OCI-LY7 (cell line): ENCODE results near the gene MYO16. TPM values are rescaled to one million over a fixed set of nuclear protein-coding genes. Genes with fewer than 3 reads are reported as not detected.

Experiments
- BruUV-seq: library from RNA; stranded (reverse); fragments of 400-500 nt; replicated peaks from 2 replicates; lab custom pipeline; 2021; lab: Mats Ljungman, UMichigan
- CTCF ChIA-PET: fragments of 300-600 bp; sonication (Branson Sonifier 250); formaldehyde crosslinking; loops from one replicate; lab custom pipeline; 2022; ENCODE audit warnings: antibody characterized with exemption; ENCODE audit not compliant: unreplicated experiment; lab: Charles Lee
- POLR2A ChIA-PET: fragments of 300-600 bp; sonication (Branson Sonifier 250); formaldehyde crosslinking; loops from one replicate; lab custom pipeline; 2022; ENCODE audit warnings: antibody characterized with exemption; lab: Charles Lee
- DNase-seq: peaks from one replicate; pipeline ENCODE4 v3.0.0-alpha.2; 2015; ENCODE audit warnings: low spot score
- H2AFZ ChIP-seq: fragments of 200-600 bp; sonication (generic), shearing (Covaris generic); 2 replicates; pipeline ENCODE4 v1.6.1; 2014; ENCODE audit warnings: mild to moderate bottlenecking, antibody characterized with exemption, low read length, moderate library complexity
- H3K27ac ChIP-seq: fragments of 200-600 bp; sonication (generic); 2 replicates; pipeline ENCODE4 v1.5.1; 2014; ENCODE audit warnings: mixed run types, low read depth, mild to moderate bottlenecking, moderate library complexity, low read length, inconsistent platforms; ENCODE audit not compliant: poor library complexity, severe bottlenecking
- H3K36me3 ChIP-seq: fragments of 200-600 bp; sonication (generic); 2 replicates; pipeline ENCODE4 v1.6.1; 2014; ENCODE audit warnings: mild to moderate bottlenecking, antibody characterized with exemption, low read length, moderate library complexity, mixed read lengths; ENCODE audit not compliant: insufficient read depth
- H3K4me1 ChIP-seq: fragments of 200-600 bp; sonication (generic); 2 replicates; pipeline ENCODE4 v1.5.1; 2014; ENCODE audit warnings: mild to moderate bottlenecking, low read length; ENCODE audit not compliant: insufficient read depth, poor library complexity, severe bottlenecking
- H3K4me2 ChIP-seq: fragments of 200-600 bp; sonication (generic); 2 replicates; pipeline ENCODE4 v1.6.1; 2014; ENCODE audit warnings: mild to moderate bottlenecking, low read length
- H3K4me3 ChIP-seq: fragments of 200-600 bp; sonication (generic); 2 replicates; pipeline ENCODE4 v1.5.1; 2014; ENCODE audit warnings: mild to moderate bottlenecking, low read depth, low read length; ENCODE audit not compliant: poor library complexity, severe bottlenecking
- H3K79me2 ChIP-seq: fragments of 200-600 bp; sonication (generic); 2 replicates; pipeline ENCODE4 v1.6.1; 2016; ENCODE audit warnings: low read depth, mild to moderate bottlenecking, low read length, moderate library complexity, mixed read lengths; ENCODE audit not compliant: insufficient read depth
- H3K9me2 ChIP-seq: fragments of 200-600 bp; sonication (generic); 2 replicates; pipeline ENCODE4 v1.6.1; 2016; ENCODE audit warnings: mild to moderate bottlenecking, low read length, mixed read lengths; ENCODE audit not compliant: insufficient read depth
- H3K9me3 ChIP-seq: fragments of 200-600 bp; sonication (generic); 2 replicates; pipeline ENCODE4 v1.6.1; 2014; ENCODE audit warnings: mild to moderate bottlenecking, mixed run types, low read length, mixed read lengths
- H4K20me1 ChIP-seq: fragments of 200-600 bp; sonication (generic); 2 replicates; pipeline ENCODE4 v1.6.1; 2014; ENCODE audit warnings: mild to moderate bottlenecking, antibody characterized with exemption, low read length, moderate library complexity, mixed read lengths; ENCODE audit not compliant: insufficient read depth
- CTCF ChIP-seq: fragments of 200-600 bp; sonication (generic); conservative IDR thresholded peaks from 2 replicates; pipeline ENCODE4 v1.5.1; 2014; ENCODE audit warnings: mild to moderate bottlenecking, antibody characterized with exemption, low read length, moderate library complexity, mixed read lengths
- EZH2phosphoT487 ChIP-seq: fragments of 200-600 bp; sonication (generic); IDR thresholded peaks from 2 replicates; pipeline ENCODE4 v1.6.1; 2018; ENCODE audit warnings: low read depth, borderline replicate concordance, mild to moderate bottlenecking, mixed run types, antibody characterized with exemption, low read length, moderate library complexity, mixed read lengths
- intact Hi-C: fragments of 100-400 bp; cut with micrococcal nuclease; formaldehyde crosslinking; loops from one replicate; pipeline ENCODE4 v1.10.0; 2022; ENCODE audit not compliant: unreplicated experiment
- total RNA-seq, 2 experiments: library from RNA; depleted of rRNA in 1 of 2; stranded (reverse); fragments of >200 nt in 1 of 2; shearing (Covaris generic) in 1 of 2; gene quantifications; 2 replicates each; pipeline ENCODE4 v1.2.3, GENCODE V29; 2014 to 2022

The MYO16 gene
- total RNA-seq, 2 experiments from 2014 or later, result 0.06 TPM; not detected in 1

DNA sequence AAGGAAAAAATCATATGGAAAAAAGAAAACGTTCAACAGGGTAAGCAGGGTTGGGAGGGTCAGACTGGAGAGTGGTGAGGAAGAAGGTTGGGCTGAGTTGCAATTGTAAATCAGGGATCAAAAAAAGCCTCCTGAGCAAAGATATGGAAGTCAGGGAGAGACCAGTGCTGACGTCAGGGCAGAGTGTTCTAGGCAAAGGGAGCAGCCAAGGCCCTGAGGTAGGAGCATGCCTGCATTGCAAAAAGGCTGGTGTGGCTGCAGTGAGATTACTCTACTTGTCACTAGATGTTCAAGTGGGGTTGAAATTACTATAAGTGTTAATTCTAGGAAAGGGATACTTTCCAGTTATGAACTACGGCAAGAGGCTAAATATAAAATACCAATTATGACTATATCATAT, 562.0 kb downstream of the MYO16 start:
- Histone ChIP-seq H3K4me3 (no peak overlapping the region), H3K27ac (no peak overlapping the region), H3K4me1 (no peaks in the 10 kb centered on the region), H3K4me2 (no peak overlapping the region), H2AFZ (no peak overlapping the region), H3K9me2 (no peaks in the 10 kb centered on the region), H3K9me3 (no peaks in the 10 kb centered on the region), H3K79me2 (no peaks in the 10 kb centered on the region), H3K36me3 (no peaks in the 10 kb centered on the region), H4K20me1 (no peaks in the 10 kb centered on the region)
- BruUV-seq, result no TSS peak
- intact Hi-C loops, result no loop called here
- ChIA-PET CTCF (no interaction called here), POLR2A (no interaction called here)
- TF ChIP-seq EZH2phosphoT487 (no peak), CTCF (no peak)
- no peak for DNase-seq

DNA sequence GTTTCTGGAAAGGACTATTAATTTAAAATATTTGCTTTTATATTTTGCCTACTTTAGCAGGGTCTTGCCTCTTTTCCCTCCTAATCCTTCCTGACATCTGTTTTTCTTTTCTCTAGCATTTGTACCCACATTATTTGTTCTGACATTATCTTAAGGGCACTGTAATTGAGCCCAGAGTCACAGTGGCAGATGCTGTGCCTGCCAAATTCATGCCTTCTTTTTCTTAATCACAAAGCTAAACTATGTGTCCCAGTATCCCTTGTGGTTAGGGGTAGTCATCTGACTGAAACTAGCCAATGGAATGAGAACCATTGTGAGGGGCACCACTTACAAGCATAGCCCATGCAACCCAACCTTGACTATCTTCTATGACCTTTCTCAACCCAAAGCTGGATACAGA, 562.9 kb downstream of the MYO16 start:
- no TSS peak for BruUV-seq
- Histone ChIP-seq H3K36me3 (no peaks in the 10 kb centered on the region), H2AFZ (no peak overlapping the region), H3K27ac (no peak overlapping the region), H3K4me1 (no peaks in the 10 kb centered on the region), H3K4me3 (no peak overlapping the region), H4K20me1 (no peaks in the 10 kb centered on the region), H3K9me2 (no peaks in the 10 kb centered on the region), H3K79me2 (no peaks in the 10 kb centered on the region), H3K4me2 (no peak overlapping the region), H3K9me3 (no peaks in the 10 kb centered on the region)
- ChIA-PET POLR2A (interaction anchor here (1.1 kb wide), 1 partner anchor 11 kb away, joined by 3 read pairs; no protein-coding TSS in a partner anchor), CTCF (no interaction called here)
- TF ChIP-seq CTCF, result no peak
- no peak for TF ChIP-seq EZH2phosphoT487
- intact Hi-C loops, result no loop called here
- no peak for DNase-seq

GRCh38 chr13:109196948-109197347, 567.5 kb downstream of the MYO16 start:
- ChIA-PET POLR2A (no interaction called here), CTCF (no interaction called here)
- Histone ChIP-seq H2AFZ (no peak overlapping the region), H3K27ac (no peak overlapping the region), H3K4me3 (no peak overlapping the region), H4K20me1 (no peaks in the 10 kb centered on the region), H3K36me3 (no peaks in the 10 kb centered on the region), H3K4me1 (no peaks in the 10 kb centered on the region), H3K4me2 (no peak overlapping the region), H3K79me2 (no peaks in the 10 kb centered on the region), H3K9me2 (no peaks in the 10 kb centered on the region), H3K9me3 (no peaks in the 10 kb centered on the region)
- TF ChIP-seq CTCF (no peak), EZH2phosphoT487 (no peak)
- BruUV-seq, result no TSS peak
- intact Hi-C loops, result no loop called here
- no peak for DNase-seq
